Spleen (tissue), 11 donors: ENCODE results near the gene PHRF1. TPM values are rescaled to one million over a fixed set of nuclear protein-coding genes. Genes with fewer than 3 reads are reported as not detected.

ENCODE experiments used
- DNase-seq: peaks from one replicate; pipeline ENCODE4 v3.0.0-alpha.2; 2020
- H3K27ac ChIP-seq, 8 donors: fragments of 200-600 bp; sonication (generic) in 7 of 8; 1 replicate in 4 of 8; 2 replicates in 4 of 8; pipeline versions ENCODE4 v1.5.0 to v1.8.0; 2016 to 2021; ENCODE audit warnings: inconsistent platforms in 4 of 8, mild to moderate bottlenecking in 4 of 8, moderate library complexity in 1 of 8
- H3K27me3 ChIP-seq, 7 donors: fragments of 200-600 bp; sonication (generic) in 6 of 7; replicated peaks in 1 of 7; 1 replicate in 4 of 7; 2 replicates in 3 of 7; pipeline versions ENCODE4 v1.5.0 to v1.8.0; 2016 to 2021; ENCODE audit warnings: inconsistent platforms in 3 of 7, mild to moderate bottlenecking in 1 of 7
- H3K36me3 ChIP-seq, 6 donors: fragments of 200-600 bp; sonication (generic) in 5 of 6; 1 replicate in 4 of 6; 2 replicates in 2 of 6; pipeline versions ENCODE4 v1.5.0 to v1.8.0; 2016 to 2021; ENCODE audit warnings: inconsistent platforms in 2 of 6
- H3K4me1 ChIP-seq, 6 donors: fragments of 200-600 bp; sonication (generic) in 5 of 6; 1 replicate in 3 of 6; 2 replicates in 3 of 6; pipeline versions ENCODE4 v1.5.0 to v1.8.0; 2016 to 2021; ENCODE audit warnings: inconsistent platforms in 3 of 6
- H3K4me3 ChIP-seq, 8 donors: fragments of 200-600 bp; sonication (generic) in 7 of 8; 1 replicate in 4 of 8; 2 replicates in 4 of 8; pipeline versions ENCODE4 v1.5.0 to v1.8.0; 2016 to 2021; ENCODE audit warnings: inconsistent platforms in 4 of 8, mild to moderate bottlenecking in 4 of 8, moderate library complexity in 2 of 8
- H3K9me3 ChIP-seq, 8 donors: fragments of 200-600 bp; sonication (generic) in 7 of 8; 1 replicate in 4 of 8; 2 replicates in 4 of 8; pipeline versions ENCODE4 v1.5.0 to v1.8.0; 2016 to 2021; ENCODE audit warnings: inconsistent platforms in 4 of 8
- CTCF ChIP-seq, 11 experiments: fragments of 200-600 bp in 7 of 11; fragments of 450-650 bp in 4 of 11; sonication (generic) in 4 of 11; IDR thresholded peaks in 8 of 11; conservative IDR thresholded peaks in 3 of 11; 1 replicate in 7 of 11; 2 replicates in 4 of 11; pipeline versions ENCODE4 v1.4.0 to v1.8.0; 2016 to 2021; ENCODE audit warnings: antibody characterized with exemption in 11 of 11, inconsistent platforms in 4 of 11, mild to moderate bottlenecking in 1 of 11
- POLR2A ChIP-seq, 3 donors: fragments of 450-650 bp; IDR thresholded peaks; one replicate each; pipeline ENCODE4 v1.5.1; 2017; ENCODE audit warnings: antibody characterized with exemption in 3 of 3, mild to moderate bottlenecking in 1 of 3
- POLR2AphosphoS5 ChIP-seq, 3 donors: sonication (generic); formaldehyde crosslinking; IDR thresholded peaks; one replicate each; pipeline ENCODE4 v1.5.1; 2017; ENCODE audit warnings: antibody characterized with exemption in 3 of 3
- WGBS, 5 donors: extraction: QIAGEN DNeasy Blood & Tissue Kit in 3 of 5; methylation state at CpG; one replicate each; pipeline versions ENCODE4 v1.1.5 to v1.1.7; 2013 to 2018; 5-methylcytosine and 5-hydroxymethylcytosine counted together
- intact Hi-C: fragments of 100-400 bp; cut with DNase I; formaldehyde crosslinking; loops from one replicate; pipeline ENCODE4 v1.15.0; 2023; ENCODE audit warnings: low total_unique reads
- polyA plus RNA-seq, 3 donors: library from polyadenylated mRNA; stranded (reverse); fragments of 200-250 nt; gene quantifications; one replicate each; pipeline ENCODE4 v1.2.1, GENCODE V29; 2013
- total RNA-seq, 7 donors: library from RNA; depleted of rRNA in 3 of 7; stranded (reverse); fragments of >200 nt in 3 of 7; fragmentation: NEBNext Ultra II Directional in 4 of 7; extraction: Animal tissue kit (Norgen Biotek cat#: 25700) in 4 of 7; gene quantifications; one replicate each; pipeline versions ENCODE4 v1.1.0 to v1.2.1, GENCODE V29; 2016 to 2021
- donor health status: healthy with polysubstance abuse.
- donor health status: DM: no; HTN: no; CAD: no; lungs with moderate emphysema.
- donor health status: DM: no; HTN: no; CAD: no.
- donor health status: Bipolar disorder and iron deficiency.
- donor health status: healthy.
- donor health status: DM: no; HTN: no; CAD: no.
- donor health status: DM: yes; HTN: yes; CAD: no.

The PHRF1 gene
- total and polyA plus RNA-seq, 10 donors = 7.3 to 41.5 (median 30.6) TPM

GRCh38 chr11:575313-575995 lies 816 bp upstream of the PHRF1 start:
- TF ChIP-seq POLR2AphosphoS5 (IDR thresholded peaks at IDR 0.05) (peak; percentile 4 to 38 (median 7)), POLR2A (IDR thresholded peaks at IDR 0.05) (no peak)
- Histone ChIP-seq H3K4me1 (peaks cover 31 to 58% (median 50%) of the 10 kb centered on the region in 6 donors), H3K4me3 (peak overlapping the region; percentile 52 to 94 (median 79)), H3K27ac (peak overlapping the region in 4 of 8 donors; percentile 47 to 96 (median 76)), H3K36me3 (peaks cover 0 to 15% (median 0%) of the 10 kb centered on the region in 6 donors), H3K9me3 (no peaks in the 10 kb centered on the region), H3K27me3 (peaks cover 0 to 19% (median 14%) of the 10 kb centered on the region in 7 donors)
- intact Hi-C loops = no loop called here
- DNase-seq = peak; percentile 95
- 1 to 2% (median 1%) methylated on average over 30 to 77 of the region's 81 CpGs for WGBS, 5 donors

GRCh38 chr11:576811-577610 lies 741 bp downstream of the PHRF1 start:
- Histone ChIP-seq H3K9me3 (no peaks in the 10 kb centered on the region), H3K27ac (peak overlapping the region in 6 of 8 donors; percentile 13 to 96 (median 93)), H3K4me3 (peak overlapping the region; percentile 68 to 94 (median 84)), H3K27me3 (peaks cover 0 to 19% (median 14%) of the 10 kb centered on the region in 7 donors), H3K4me1 (peaks cover 31 to 73% (median 60%) of the 10 kb centered on the region in 6 donors), H3K36me3 (peaks cover 0 to 25% (median 7%) of the 10 kb centered on the region in 6 donors)
- peak; percentile 90 for DNase-seq
- no peak for TF ChIP-seq POLR2A (IDR thresholded peaks at IDR 0.05)
- no peak for TF ChIP-seq POLR2AphosphoS5 (IDR thresholded peaks at IDR 0.05)
- no peak for TF ChIP-seq CTCF (IDR thresholded peaks at IDR 0.05 in 8 of 11, conservative IDR thresholded peaks at IDR 0.05 in 3 of 11)
- intact Hi-C loops = no loop called here
- WGBS, 5 donors = 6 to 16% (median 9%) methylated on average over 19 to 46 of the region's 48 CpGs

- Histone ChIP-seq H3K4me3 (peak overlapping the region; percentile 68 to 94 (median 84)), H3K9me3 (no peaks in the 10 kb centered on the region), H3K4me1 (peaks cover 31 to 76% (median 60%) of the 10 kb centered on the region in 6 donors), H3K27me3 (peaks cover 0 to 19% (median 14%) of the 10 kb centered on the region in 7 donors), H3K36me3 (peaks cover 0 to 30% (median 12%) of the 10 kb centered on the region in 6 donors), H3K27ac (peak overlapping the region in 2 of 8 donors; percentile 90 to 96)
- intact Hi-C loops = no loop called here
- 65 to 80% (median 71%) methylated on average over 6 of the region's 6 CpGs for WGBS, 5 donors
- no peak for DNase-seq
- TF ChIP-seq POLR2AphosphoS5 (IDR thresholded peaks at IDR 0.05) (no peak), CTCF (IDR thresholded peaks at IDR 0.05 in 8 of 11, conservative IDR thresholded peaks at IDR 0.05 in 3 of 11) (no peak), POLR2A (IDR thresholded peaks at IDR 0.05) (no peak)
Observed at GRCh38 chr11:577611-577894, 1.3 kb downstream of the PHRF1 start.

GRCh38 chr11:578276-579035 lies 2.2 kb downstream of the PHRF1 start:
- Histone ChIP-seq H3K27ac (no peak overlapping the region), H3K36me3 (peaks cover 0 to 39% (median 21%) of the 10 kb centered on the region in 6 donors), H3K27me3 (peaks cover 0 to 16% (median 14%) of the 10 kb centered on the region in 7 donors), H3K9me3 (no peaks in the 10 kb centered on the region), H3K4me3 (peak overlapping the region in 5 of 8 donors; percentile 82 to 94 (median 84)), H3K4me1 (peaks cover 31 to 73% (median 60%) of the 10 kb centered on the region in 6 donors)
- WGBS, 5 donors = 70 to 82% (median 76%) methylated on average over 20 to 21 of the region's 21 CpGs
- intact Hi-C loops = no loop called here
- no peak for DNase-seq
- TF ChIP-seq CTCF (IDR thresholded peaks at IDR 0.05 in 8 of 11, conservative IDR thresholded peaks at IDR 0.05 in 3 of 11) = no peak
- TF ChIP-seq POLR2AphosphoS5 (IDR thresholded peaks at IDR 0.05) = no peak
- no peak for TF ChIP-seq POLR2A (IDR thresholded peaks at IDR 0.05)
